ENCODE data around the gene PKP1.

DNA sequence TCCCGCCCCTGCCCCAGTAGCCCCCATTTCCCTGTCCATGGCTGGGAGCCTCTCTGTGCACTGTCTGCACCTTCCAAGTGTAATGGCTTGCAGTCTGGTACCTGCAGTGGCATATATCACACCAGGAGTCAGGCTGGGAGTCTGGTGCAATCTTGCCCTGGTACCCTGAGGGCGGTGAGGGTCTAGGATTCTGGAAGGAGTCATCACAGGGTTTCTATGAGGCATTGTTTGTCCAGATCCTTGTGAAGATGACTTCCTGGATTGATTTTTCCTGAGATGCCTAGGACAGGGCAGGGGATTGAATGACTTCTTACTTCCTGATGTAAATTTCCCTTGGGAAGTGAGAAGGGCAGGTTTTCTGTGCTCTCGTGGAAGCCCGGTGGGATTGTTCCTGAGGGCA, 5.9 kb upstream of the PKP1 start:
- TF ChIP-seq EZH2 (IDR thresholded peaks at IDR 0.05), result no peak
- no peak for TF ChIP-seq POLR2AphosphoS5 (IDR thresholded peaks at IDR 0.05; ENCODE audit: borderline replicate concordance, low read depth, low read length)

Data from SK-N-MC (cell line).